GM12873 (cell line): ENCODE measurements around the gene COX19.

ENCODE experiments used
- TF ChIP-seq, protein P1 (sequence below): IDR thresholded peaks from 2 replicates; pipeline ENCODE4 v1.5.1; 2012; ENCODE audit warnings: low read depth, mild to moderate bottlenecking, moderate library complexity, low read length, control low read depth; ENCODE audit not compliant: insufficient read depth; ENCODE audit errors: missing control alignments

Gene COX19

DNA sequence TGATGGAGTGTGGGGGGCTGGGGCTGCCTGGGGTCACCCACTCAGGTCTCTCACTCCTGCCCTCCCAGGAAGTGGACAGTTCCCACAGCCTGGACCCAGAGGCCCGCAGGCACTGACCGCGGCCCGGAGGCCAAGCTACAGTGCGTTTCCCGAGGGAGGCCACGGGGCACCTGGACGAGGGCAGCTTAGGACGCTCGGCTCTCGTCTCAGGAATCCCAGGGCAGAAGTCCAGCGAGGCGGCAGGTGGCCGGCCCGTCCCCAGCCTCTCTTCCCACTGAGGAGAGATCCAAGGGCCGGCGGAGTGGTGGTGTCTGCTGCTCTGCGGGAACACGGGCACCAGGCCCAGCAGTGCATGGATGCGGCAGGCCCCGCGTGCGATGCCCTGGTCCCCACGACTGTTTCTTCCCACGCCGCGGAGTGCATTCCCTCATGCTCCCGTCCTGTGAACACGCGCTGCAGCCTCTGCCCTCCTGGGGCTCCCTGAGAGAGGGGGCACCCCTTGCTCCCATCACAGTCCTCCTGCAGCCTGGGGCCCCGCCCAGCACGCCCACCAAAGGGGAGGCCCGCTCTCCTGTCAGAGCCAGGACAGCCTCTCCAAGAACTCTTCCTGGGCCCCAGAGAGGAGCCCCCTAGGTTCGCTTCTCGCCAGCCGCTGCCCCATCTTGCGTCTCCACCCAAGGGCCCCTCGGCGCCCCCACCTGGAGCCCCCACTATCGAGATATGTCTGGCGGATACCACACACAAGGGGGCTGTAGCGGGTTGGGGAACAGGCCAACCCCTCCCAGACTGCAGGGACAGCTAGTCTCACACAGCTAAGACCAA is 44.7 kb upstream of the COX19 start:
- TF ChIP-seq, protein P1, sequence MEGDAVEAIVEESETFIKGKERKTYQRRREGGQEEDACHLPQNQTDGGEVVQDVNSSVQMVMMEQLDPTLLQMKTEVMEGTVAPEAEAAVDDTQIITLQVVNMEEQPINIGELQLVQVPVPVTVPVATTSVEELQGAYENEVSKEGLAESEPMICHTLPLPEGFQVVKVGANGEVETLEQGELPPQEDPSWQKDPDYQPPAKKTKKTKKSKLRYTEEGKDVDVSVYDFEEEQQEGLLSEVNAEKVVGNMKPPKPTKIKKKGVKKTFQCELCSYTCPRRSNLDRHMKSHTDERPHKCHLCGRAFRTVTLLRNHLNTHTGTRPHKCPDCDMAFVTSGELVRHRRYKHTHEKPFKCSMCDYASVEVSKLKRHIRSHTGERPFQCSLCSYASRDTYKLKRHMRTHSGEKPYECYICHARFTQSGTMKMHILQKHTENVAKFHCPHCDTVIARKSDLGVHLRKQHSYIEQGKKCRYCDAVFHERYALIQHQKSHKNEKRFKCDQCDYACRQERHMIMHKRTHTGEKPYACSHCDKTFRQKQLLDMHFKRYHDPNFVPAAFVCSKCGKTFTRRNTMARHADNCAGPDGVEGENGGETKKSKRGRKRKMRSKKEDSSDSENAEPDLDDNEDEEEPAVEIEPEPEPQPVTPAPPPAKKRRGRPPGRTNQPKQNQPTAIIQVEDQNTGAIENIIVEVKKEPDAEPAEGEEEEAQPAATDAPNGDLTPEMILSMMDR: no peak

DNA sequence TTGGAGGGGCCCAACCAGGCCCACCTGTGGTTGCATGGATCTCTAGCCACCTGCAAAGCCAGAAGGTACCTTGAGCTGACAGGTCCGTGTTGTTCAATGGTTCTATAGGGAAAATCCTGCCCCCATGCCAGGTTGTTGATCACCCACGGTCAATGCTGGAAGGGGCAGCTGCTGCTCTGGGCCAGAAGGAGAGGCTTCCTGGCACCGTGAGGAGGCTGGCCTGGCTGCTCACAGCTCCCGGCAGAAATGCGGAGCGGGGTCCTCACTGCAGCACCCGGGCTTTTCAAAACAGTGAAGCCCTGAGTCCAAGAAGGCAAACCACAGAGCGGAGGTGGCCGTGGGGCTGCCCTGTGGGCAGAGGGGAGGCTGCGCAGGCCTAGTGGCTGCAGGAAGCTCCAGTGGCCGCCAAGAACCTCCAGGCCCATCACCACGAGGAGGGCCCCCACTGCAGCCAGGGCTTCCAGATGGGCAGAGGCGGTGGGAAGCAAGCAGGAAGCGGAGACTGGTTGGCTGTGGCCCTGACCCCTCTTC is 44.0 kb upstream of the COX19 start:
- TF ChIP-seq, protein P1: no peak

DNA sequence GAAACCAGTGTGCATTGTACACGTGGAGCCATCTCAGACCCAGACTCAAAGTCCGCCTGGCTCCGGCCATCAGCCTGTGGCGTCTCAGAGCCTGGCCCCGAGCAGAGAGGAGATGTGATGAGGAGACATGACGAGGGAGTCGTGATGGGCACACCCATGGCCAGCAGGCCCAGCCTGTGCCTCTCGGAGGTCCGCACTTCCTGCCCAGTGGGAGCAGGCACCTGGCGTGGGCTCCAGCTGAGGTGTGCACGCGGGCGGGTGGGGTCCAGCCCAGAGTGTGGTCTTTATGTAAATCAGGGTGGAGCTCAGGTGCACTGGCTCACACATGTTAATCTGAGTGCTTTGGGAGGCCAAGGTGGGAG is 43.0 kb upstream of the COX19 start:
- TF ChIP-seq, protein P1: no peak

DNA sequence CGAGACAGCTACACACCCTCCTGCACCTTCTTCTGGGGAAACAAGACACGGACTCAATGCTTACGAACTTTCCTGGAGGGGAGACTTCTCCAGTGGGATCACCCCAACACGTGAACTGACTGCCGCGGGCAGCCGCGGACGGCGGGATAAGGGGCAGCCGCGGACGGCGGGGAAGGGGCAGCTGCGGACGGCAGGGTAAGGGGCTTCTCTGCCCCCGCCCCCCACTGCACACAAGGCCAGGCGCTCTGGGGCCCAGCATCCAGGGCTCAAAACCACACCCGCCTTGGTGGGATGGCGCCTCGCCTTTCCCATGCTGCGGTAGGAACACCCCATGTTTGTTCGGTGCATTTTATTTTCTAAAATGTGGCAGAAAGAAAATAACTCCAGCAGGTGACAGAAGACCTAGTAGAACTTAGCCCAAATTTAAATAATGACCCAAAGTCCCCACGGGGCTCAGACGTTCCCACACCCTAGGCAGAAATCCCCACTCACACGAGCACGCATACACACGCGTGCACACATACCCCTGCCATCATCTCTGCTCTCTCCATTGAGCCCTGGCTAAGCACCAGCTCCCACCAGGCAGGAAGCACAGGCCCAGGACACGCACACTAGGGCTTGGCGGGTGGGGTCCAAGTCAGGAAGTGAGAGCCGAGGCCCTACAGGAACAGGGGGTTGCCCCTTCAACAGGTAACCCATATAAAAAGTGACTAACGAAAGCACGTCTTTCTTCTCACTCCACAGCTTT is 42.4 kb upstream of the COX19 start:
- TF ChIP-seq, protein P1: no peak

DNA sequence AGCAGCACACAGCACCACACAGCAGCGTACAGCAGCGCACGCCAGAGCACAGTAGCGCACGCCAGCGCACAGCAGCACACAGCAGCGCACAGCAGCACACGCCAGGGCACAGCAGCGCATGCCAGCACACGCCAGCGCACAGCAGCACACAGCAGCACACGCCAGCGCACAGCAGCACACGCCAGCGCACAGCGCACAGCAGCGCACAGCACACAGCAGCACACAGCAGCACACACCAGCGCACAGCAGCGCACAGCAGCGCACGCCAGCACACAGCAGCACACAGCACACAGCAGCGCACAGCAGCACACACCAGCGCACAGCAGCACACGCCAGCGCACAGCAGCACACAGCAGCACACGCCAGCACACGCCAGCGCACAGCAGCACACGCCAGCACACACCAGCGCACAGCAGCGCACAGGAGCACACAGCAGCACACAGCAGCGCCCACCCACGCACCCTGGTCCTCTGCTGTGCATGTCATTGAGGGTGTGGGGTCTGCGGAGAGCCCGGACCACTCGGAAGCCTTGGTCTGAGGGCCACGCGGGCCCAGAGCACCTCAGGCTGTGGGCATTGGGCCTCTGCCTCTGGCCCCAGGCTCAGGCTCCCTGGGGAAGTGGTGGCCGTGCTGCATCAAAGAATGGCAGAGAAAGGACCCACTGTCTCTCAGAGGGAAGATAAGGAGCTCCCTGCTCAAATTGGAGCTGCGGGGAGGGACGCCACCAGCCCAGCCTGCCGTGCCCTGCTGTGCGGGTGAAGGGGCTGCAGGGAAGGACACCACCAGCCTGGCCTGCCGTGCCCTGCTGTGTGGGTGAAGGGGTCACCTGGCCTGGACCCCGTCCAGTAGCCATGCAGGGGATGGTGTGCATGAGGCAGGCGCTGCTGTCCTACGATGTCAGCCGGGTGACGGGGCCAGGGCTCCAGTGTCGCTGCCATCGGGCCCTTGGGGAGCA is 41.5 kb upstream of the COX19 start:
- TF ChIP-seq, protein P1: no peak

DNA sequence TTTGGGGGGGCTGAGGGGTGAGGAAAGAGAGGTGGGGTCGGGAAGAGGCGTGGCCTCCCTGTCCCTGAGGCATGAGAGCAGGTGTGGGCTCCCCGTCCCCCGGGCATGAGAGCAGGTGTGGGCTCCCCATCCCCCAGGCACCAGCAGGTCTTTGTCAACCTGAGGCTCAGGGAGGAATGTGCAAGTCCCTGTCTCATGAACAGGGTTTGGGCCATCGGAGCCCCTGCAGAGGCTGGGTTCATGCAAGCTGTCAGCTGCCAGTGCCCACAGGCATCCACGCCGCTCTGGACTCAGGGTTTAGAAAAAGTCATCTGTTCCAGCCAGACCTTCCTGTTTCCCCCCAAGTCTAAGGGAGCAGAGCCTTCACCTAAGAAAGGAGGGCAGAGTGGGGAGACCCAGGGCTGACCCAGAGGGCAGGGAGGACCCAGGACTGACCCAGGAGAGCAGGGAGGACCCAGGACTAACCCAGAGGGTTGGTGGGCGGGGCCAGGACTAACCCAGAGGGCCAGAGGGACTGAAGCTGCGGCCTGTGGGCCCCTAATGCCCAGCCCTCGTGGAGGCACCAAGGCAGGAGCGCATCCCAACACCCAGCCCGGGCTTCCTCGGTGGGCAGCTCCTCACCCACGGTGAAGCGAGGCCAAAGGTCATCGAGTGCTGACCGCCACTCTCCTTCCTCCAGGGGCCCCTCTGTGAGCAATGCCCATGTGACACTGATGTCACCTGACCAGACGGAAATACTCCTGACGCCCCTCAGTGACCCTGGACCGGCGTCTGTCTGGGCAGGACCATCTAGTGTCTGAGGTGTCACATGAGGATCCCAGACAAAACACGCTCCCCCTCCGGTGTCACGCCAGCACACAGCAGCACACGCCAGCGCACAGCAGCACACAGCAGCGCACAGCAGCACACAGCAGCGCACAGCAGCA is 40.1 kb upstream of the COX19 start:
- TF ChIP-seq, protein P1: no peak
